ENCODE measurements around the gene NRIP3.

NRIP3 gene

GRCh38 chr11:9003573-9004182 is at the start of gene NRIP3:
Gene NRIP3, minus strand, starts transcription at chr11:9004001. Its CDS starts 66 bp downstream, at chr11:9003935.
- no peak for TF ChIP-seq CTCF (IDR thresholded peaks at IDR 0.05; ENCODE audit: low read depth, low read length)
- peak; percentile 58 for DNase-seq (ENCODE audit: low read depth, low spot score)
- in situ Hi-C loops (cut with HindIII; ENCODE audit: low sequenced_read_pairs), result no loop called here
- H3K4me3 ChIP-seq (ENCODE audit: low read depth, low read length), result peak within 1 kb of the TSS; percentile 48

- H3K4me3 ChIP-seq (ENCODE audit: low read depth, low read length), result no peak overlapping the region
- in situ Hi-C loops (cut with HindIII; ENCODE audit: low sequenced_read_pairs), result no loop called here
- no peak for DNase-seq (ENCODE audit: low read depth, low spot score)
- TF ChIP-seq CTCF (IDR thresholded peaks at IDR 0.05; ENCODE audit: low read depth, low read length), result no peak
These were observed 48.5 kb upstream of the NRIP3 start for GRCh38 chr11:9052316-9052715.

- no peak for TF ChIP-seq CTCF (IDR thresholded peaks at IDR 0.05; ENCODE audit: low read depth, low read length)
- H3K4me3 ChIP-seq (ENCODE audit: low read depth, low read length), result no peak overlapping the region
- no peak for DNase-seq (ENCODE audit: low read depth, low spot score)
- in situ Hi-C loops (cut with HindIII; ENCODE audit: low sequenced_read_pairs), result no loop called here
These were observed 46.2 kb upstream of the NRIP3 start for GRCh38 chr11:9049959-9050358.

- DNase-seq (ENCODE audit: low read depth, low spot score), result no peak
- H3K4me3 ChIP-seq (ENCODE audit: low read depth, low read length), result no peak overlapping the region
- no peak for TF ChIP-seq CTCF (IDR thresholded peaks at IDR 0.05; ENCODE audit: low read depth, low read length)
- in situ Hi-C loops (cut with HindIII; ENCODE audit: low sequenced_read_pairs), result no loop called here
These were observed 44.2 kb upstream of the NRIP3 start for GRCh38 chr11:9047964-9048523.

GRCh38 chr11:9046481-9046880 is 42.7 kb upstream of the NRIP3 start:
- H3K4me3 ChIP-seq (ENCODE audit: low read depth, low read length), result no peak overlapping the region
- in situ Hi-C loops (cut with HindIII; ENCODE audit: low sequenced_read_pairs), result no loop called here
- TF ChIP-seq CTCF (IDR thresholded peaks at IDR 0.05; ENCODE audit: low read depth, low read length), result no peak
- no peak for DNase-seq (ENCODE audit: low read depth, low spot score)

GRCh38 chr11:9042488-9042887 is 38.7 kb upstream of the NRIP3 start:
- DNase-seq (ENCODE audit: low read depth, low spot score), result no peak
- no peak overlapping the region for H3K4me3 ChIP-seq (ENCODE audit: low read depth, low read length)
- TF ChIP-seq CTCF (IDR thresholded peaks at IDR 0.05; ENCODE audit: low read depth, low read length), result no peak
- in situ Hi-C loops (cut with HindIII; ENCODE audit: low sequenced_read_pairs), result no loop called here
